ENCODE measurements around the gene TRO.

The TRO gene

DNA sequence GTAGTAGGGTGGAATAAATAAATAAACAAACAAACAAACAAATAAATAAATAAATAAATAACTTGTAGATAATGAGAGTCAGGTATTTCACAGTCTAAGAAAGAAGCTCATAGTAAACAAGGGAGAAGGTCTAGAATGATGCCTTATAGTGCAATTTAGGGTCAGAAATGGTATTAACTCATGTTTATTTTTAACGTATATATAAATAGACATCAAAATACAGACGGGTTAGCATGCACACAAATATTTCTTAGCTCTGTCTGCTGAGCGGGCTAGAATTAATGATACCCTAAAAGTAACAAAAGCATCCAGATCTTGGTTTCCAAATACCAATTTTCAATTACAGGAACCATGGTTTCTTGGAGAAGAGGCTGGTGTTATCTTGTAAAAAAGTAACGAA lies 56.8 kb downstream of the TRO start:
- DNase-seq, result no peak

DNA sequence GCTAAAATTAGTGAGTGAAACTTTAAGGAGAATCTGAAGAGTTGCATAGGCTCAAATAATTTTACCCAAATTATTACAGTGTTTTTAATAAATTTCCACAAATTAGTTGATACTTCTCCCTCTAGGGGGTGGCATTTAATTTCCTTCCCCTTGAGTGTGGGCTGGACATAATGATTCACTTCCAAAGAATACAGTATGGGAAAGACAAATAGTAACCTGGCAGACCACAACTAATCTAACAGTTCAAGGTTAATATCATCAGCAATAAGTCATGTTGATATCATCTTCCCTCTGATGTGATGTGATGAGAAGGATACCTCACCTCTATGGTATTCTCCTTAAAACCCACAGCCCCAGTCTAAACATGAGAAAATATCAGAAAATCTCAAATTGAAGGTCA lies 57.8 kb downstream of the TRO start:
- no peak for DNase-seq

DNA sequence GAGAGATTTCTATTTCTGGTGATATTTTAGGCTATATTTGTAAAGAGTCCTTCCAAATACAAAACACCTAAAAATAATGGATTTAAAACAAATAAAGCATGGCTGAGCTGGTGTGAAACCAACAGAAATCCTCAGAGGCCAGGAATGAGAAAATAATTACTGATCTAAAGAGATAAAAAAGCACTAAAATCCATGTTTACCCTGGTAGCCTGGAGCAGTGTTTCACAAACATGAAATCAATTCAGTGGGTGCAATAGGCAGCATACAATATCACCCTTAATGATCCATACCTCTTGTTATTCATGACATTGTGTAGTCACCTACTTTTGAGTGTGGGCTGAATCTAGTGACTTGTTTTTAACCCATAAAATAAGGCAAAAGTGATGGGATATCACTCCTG lies 58.8 kb downstream of the TRO start:
- DNase-seq, result no peak

DNA sequence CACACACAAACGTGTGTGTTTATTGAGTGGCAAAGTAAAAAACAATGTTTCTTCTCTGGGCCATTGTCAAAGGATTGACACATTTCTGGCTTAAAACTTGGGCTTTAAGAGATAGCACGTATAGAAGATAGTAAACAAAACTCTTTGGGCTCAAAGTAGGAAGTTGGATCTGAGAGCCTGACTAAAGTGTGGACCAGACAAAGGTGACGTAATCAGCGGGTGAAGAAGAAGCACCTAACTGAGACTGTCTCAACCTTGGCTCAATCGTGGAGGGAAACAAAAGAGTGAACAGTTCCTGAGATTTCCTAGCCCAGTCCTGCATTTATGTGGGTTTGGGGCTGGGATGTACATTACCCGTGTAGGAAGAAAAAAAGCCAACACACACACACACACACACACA lies 59.7 kb downstream of the TRO start:
- no peak for DNase-seq
